SU-DHL-6 (cell line): Measurements from ENCODE around the gene ACVRL1.

Source experiments
- H2AFZ ChIP-seq: fragments of 200-600 bp; sonication (generic); 2 replicates; pipeline ENCODE4 v1.6.1; 2014; ENCODE audit warnings: low read depth, mild to moderate bottlenecking, moderate library complexity, mixed read lengths, antibody characterized with exemption, low read length; ENCODE audit not compliant: severe bottlenecking
- H3F3A ChIP-seq: fragments of 200-600 bp; shearing (Covaris generic); 2 replicates; pipeline ENCODE4 v1.6.0; 2016; ENCODE audit warnings: antibody characterized with exemption, mild to moderate bottlenecking; ENCODE audit not compliant: insufficient read depth
- H3K27ac ChIP-seq: fragments of 200-600 bp; sonication (generic); 2 replicates; pipeline ENCODE4 v1.5.1; 2016; ENCODE audit warnings: low read depth, mild to moderate bottlenecking, low read length, moderate library complexity, mixed read lengths
- H3K27me3 ChIP-seq: fragments of 200-600 bp; sonication (generic), shearing (Covaris generic); 2 replicates; pipeline ENCODE4 v1.6.0; 2014; ENCODE audit warnings: mild to moderate bottlenecking, low read length
- H3K36me3 ChIP-seq: fragments of 200-600 bp; sonication (generic); 2 replicates; pipeline ENCODE4 v1.6.1; 2014; ENCODE audit warnings: mild to moderate bottlenecking, low read length, mixed read lengths
- H3K4me2 ChIP-seq: fragments of 300-600, 200-600 bp; shearing (Covaris generic), sonication (generic); 2 replicates; pipeline ENCODE4 v1.6.0; 2014; ENCODE audit warnings: low read length, low read depth, mild to moderate bottlenecking; ENCODE audit not compliant: poor library complexity, severe bottlenecking
- H3K4me3 ChIP-seq: fragments of 200-600 bp; sonication (generic); 2 replicates; pipeline ENCODE4 v1.5.1; 2014; ENCODE audit warnings: antibody characterized with exemption, low read length, mild to moderate bottlenecking, mixed read lengths; ENCODE audit not compliant: insufficient read depth, poor library complexity, severe bottlenecking
- H3K79me2 ChIP-seq: fragments of 200-600 bp; sonication (generic); 2 replicates; pipeline ENCODE4 v1.6.1; 2014; ENCODE audit warnings: mild to moderate bottlenecking, low read length, moderate library complexity; ENCODE audit not compliant: insufficient read depth
- H3K9ac ChIP-seq: fragments of 200-600 bp; sonication (generic); 2 replicates; pipeline ENCODE4 v1.7.0; 2014; ENCODE audit warnings: mild to moderate bottlenecking, low read length
- H3K9me2 ChIP-seq: fragments of 200-600 bp; sonication (generic); replicated peaks from 2 replicates; pipeline ENCODE4 v1.6.1; 2014; ENCODE audit warnings: low read length; ENCODE audit not compliant: insufficient read depth
- H3K9me3 ChIP-seq: fragments of 200-600 bp; sonication (generic); 2 replicates; pipeline ENCODE4 v1.6.1; 2014; ENCODE audit warnings: low read length, mixed read lengths; ENCODE audit not compliant: insufficient read depth
- H4K20me1 ChIP-seq: fragments of 200-600 bp; sonication (generic); 2 replicates; pipeline ENCODE4 v1.6.1; 2014; ENCODE audit warnings: low read depth, mild to moderate bottlenecking, antibody characterized with exemption, low read length, moderate library complexity, mixed read lengths
- EZH2phosphoT487 ChIP-seq: fragments of 200-600 bp; sonication (generic), shearing (Covaris generic); conservative IDR thresholded peaks from 2 replicates; pipeline ENCODE4 v1.6.1; 2018; ENCODE audit warnings: mild to moderate bottlenecking, antibody characterized with exemption, low read length, moderate library complexity, mixed read lengths
- TF ChIP-seq, protein P1 (sequence below): fragments of 200-600 bp; sonication (generic); IDR thresholded peaks from one replicate; pipeline ENCODE4 v1.5.1; 2017; ENCODE audit warnings: antibody characterized with exemption, mild to moderate bottlenecking, low read length, moderate library complexity; ENCODE audit not compliant: insufficient read depth, poor library complexity, severe bottlenecking

Gene ACVRL1

DNA sequence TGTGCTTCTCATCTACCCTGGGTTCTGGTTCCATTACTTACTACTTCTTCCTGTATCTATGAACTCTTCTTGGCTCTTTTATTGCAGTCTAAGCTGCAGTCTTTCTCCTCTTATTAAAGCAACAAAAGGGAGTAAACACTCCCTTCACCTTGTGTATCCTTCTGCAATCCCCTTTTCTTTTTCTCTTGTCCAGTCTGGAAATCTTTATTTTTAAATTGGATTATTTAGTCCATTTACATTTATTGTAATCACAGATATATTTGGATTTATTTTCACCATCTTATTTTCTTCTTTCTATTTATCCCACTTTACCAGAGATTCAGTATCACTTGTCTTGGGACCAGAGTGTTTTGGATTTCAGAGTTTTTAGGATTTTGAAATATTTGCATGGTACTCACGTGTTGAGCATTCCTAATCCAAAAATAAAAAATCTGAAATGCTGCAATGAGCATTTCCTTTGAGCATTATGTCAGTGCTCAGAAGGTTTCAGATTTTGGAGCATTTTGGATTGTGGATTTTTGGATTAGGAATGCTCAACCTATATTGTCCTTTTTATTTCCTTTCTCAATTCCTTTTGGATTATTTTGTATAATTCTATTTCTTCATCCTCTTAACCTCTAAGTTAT is 37.4 kb downstream of the ACVRL1 start:
- H2AFZ ChIP-seq: no peak overlapping the region
- no peak overlapping the region for H3K4me3 ChIP-seq
- H3F3A ChIP-seq: no peaks in the 10 kb centered on the region
- H3K27ac ChIP-seq: no peak overlapping the region
- 0 out of 2 replicates have a peak, but pooled peaks cover 4% of the 10 kb centered on the region for H3K27me3 ChIP-seq
- H4K20me1 ChIP-seq: no peaks in the 10 kb centered on the region
- H3K36me3 ChIP-seq: no peaks in the 10 kb centered on the region
- H3K9me2 ChIP-seq: no peaks in the 10 kb centered on the region
- H3K4me2 ChIP-seq: no peak overlapping the region
- H3K9ac ChIP-seq: no peak overlapping the region
- TF ChIP-seq EZH2phosphoT487: no peak
- TF ChIP-seq, protein P1, sequence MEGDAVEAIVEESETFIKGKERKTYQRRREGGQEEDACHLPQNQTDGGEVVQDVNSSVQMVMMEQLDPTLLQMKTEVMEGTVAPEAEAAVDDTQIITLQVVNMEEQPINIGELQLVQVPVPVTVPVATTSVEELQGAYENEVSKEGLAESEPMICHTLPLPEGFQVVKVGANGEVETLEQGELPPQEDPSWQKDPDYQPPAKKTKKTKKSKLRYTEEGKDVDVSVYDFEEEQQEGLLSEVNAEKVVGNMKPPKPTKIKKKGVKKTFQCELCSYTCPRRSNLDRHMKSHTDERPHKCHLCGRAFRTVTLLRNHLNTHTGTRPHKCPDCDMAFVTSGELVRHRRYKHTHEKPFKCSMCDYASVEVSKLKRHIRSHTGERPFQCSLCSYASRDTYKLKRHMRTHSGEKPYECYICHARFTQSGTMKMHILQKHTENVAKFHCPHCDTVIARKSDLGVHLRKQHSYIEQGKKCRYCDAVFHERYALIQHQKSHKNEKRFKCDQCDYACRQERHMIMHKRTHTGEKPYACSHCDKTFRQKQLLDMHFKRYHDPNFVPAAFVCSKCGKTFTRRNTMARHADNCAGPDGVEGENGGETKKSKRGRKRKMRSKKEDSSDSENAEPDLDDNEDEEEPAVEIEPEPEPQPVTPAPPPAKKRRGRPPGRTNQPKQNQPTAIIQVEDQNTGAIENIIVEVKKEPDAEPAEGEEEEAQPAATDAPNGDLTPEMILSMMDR: no peak
- H3K9me3 ChIP-seq: peaks cover 9% of the 10 kb centered on the region; the same call in 1 of the 2 replicates
- no peaks in the 10 kb centered on the region for H3K79me2 ChIP-seq

DNA sequence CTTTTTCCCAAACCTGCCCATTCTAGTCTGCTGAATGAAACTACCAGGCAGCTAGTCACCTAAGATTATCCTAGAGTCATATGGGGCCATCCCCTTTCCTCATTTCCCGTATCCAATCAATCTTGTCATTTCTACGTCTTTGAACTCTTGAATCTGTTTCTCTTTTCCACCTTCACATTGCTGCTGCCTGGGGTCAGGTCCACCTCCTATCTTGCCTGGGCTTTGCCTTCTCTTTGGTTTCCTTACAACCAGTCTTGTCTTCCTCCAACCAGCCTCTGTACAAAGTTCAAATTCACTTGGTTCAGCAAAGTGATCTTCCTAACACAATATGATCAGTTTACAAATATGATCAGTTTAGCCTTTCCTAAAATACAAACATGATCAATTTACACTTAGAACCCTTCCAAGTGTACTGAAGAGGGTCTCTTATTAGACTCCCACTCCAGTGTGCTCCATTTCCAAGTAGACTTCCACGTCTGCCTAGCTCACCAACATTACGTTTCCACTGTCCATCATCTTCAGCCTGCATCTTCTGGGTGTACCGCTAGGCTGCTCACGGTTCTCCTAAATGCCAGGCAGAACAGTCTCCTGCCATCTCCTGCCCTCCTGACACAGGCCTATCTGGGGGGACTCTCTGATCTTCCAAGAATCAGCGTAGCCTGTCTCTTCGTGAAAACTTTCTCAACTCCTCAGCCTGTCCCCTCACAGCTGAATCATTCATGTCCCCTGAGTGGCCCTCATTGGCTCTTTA is 40.1 kb downstream of the ACVRL1 start:
- H3K9me2 ChIP-seq: no peaks in the 10 kb centered on the region
- no peak for TF ChIP-seq EZH2phosphoT487
- TF ChIP-seq, protein P1: no peak
- H3K27me3 ChIP-seq: 0 out of 2 replicates have a peak, but pooled peaks cover 4% of the 10 kb centered on the region

DNA sequence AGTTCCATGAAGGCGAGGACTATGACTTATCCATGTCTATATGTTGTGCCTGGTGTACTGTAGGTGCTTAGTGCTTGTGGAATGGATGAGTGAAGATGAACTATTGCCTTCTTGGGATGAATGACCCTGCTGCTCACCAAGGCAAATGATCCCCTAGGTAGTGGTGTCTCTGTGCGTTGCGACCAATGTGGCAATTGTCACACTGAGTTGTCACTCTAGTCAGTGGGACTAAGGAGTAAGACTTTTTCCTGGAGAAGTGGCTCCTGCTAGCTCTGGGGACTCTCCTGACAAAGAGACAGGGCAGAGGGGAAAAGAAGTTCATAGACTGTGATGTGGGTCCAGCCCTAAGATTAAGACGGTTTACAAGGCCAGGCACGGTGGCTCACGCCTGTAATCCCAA is 40.8 kb downstream of the ACVRL1 start:
- Histone ChIP-seq H3K4me3 (no peak overlapping the region), H2AFZ (no peak overlapping the region), H3K27me3 (0 out of 2 replicates have a peak, but pooled peaks cover 4% of the 10 kb centered on the region), H4K20me1 (no peaks in the 10 kb centered on the region), H3K9me2 (no peaks in the 10 kb centered on the region), H3K79me2 (no peaks in the 10 kb centered on the region), H3K9ac (no peak overlapping the region), H3K27ac (no peak overlapping the region), H3F3A (no peaks in the 10 kb centered on the region), H3K4me2 (no peak overlapping the region), H3K9me3 (peaks cover 9% of the 10 kb centered on the region; the same call in 1 of the 2 replicates), H3K36me3 (no peaks in the 10 kb centered on the region)
- TF ChIP-seq, protein P1: no peak
- TF ChIP-seq EZH2phosphoT487: no peak

More for the DNA sequence above, 40.1 kb downstream of the ACVRL1 start:
- Histone ChIP-seq H3K27ac (no peak overlapping the region), H3K9ac (no peak overlapping the region), H4K20me1 (no peaks in the 10 kb centered on the region), H3K36me3 (no peaks in the 10 kb centered on the region), H3K4me3 (no peak overlapping the region), H3K79me2 (no peaks in the 10 kb centered on the region), H3K4me2 (no peak overlapping the region), H3F3A (no peaks in the 10 kb centered on the region), H2AFZ (no peak overlapping the region), H3K9me3 (peaks cover 9% of the 10 kb centered on the region; the same call in 1 of the 2 replicates)
